H1 (cell line): ENCODE results near the gene NDP. TPM values are rescaled to one million over a fixed set of nuclear protein-coding genes. Genes with fewer than 3 reads are reported as not detected.

Source experiments
- CTCF ChIA-PET: fragments of 300-600 bp; sonication (Branson Sonifier 250); formaldehyde crosslinking; loops from one replicate; lab custom pipeline; 2021; ENCODE audit not compliant: partially characterized antibody; lab: Charles Lee
- POLR2A ChIA-PET: fragments of 300-600 bp; sonication (Branson Sonifier 250); formaldehyde crosslinking; loops from one replicate; lab custom pipeline; 2021; ENCODE audit warnings: inconsistent platforms; ENCODE audit not compliant: partially characterized antibody; lab: Charles Lee
- DNase-seq, 2 experiments: peaks; one replicate each; pipeline versions ENCODE4 v3.0.0 to v3.0.0-alpha.2; 2010 to 2022; ENCODE audit warnings: low spot score in 2 of 2, low read depth in 1 of 2, mixed read lengths in 1 of 2
- FAIRE-seq: peaks from 2 replicates; lab custom pipeline; 2011; peaks lifted over from hg19 to GRCh38; lab: Jason Lieb, UNC
- H2AFZ ChIP-seq: 2 replicates; pipeline ENCODE4 v1.8.1; 2012; ENCODE audit warnings: low read length, inconsistent platforms
- H2AK5ac ChIP-seq: 2 replicates; pipeline ENCODE4 v1.6.1; 2013; ENCODE audit warnings: low read depth, low read length
- H2BK120ac ChIP-seq: replicated peaks from 2 replicates; pipeline ENCODE3; 2013; ENCODE audit warnings: low read depth, low read length, inconsistent platforms
- H2BK12ac ChIP-seq: 2 replicates; pipeline ENCODE4 v1.6.1; 2013; ENCODE audit warnings: low read depth, low read length
- H2BK15ac ChIP-seq: 2 replicates; pipeline ENCODE4 v1.6.1; 2013; ENCODE audit warnings: low read length
- H2BK20ac ChIP-seq: 2 replicates; pipeline ENCODE4 v1.6.1; 2013; ENCODE audit warnings: low read length
- H2BK5ac ChIP-seq: 2 replicates; pipeline ENCODE4 v1.6.1; 2013; ENCODE audit warnings: low read depth, low read length
- H3K14ac ChIP-seq: 2 replicates; pipeline ENCODE4 v1.6.1; 2013; ENCODE audit warnings: inconsistent platforms; ENCODE audit not compliant: insufficient read length
- H3K18ac ChIP-seq: 2 replicates; pipeline ENCODE4 v1.6.1; 2013; ENCODE audit warnings: low read length; ENCODE audit errors: extremely low read depth
- H3K23ac ChIP-seq: 2 replicates; pipeline ENCODE4 v1.6.1; 2013; ENCODE audit warnings: inconsistent platforms; ENCODE audit not compliant: insufficient read length
- H3K23me2 ChIP-seq: 2 replicates; pipeline ENCODE4 v1.6.1; 2013; ENCODE audit warnings: low read depth, low read length
- H3K27ac ChIP-seq: 2 replicates; pipeline ENCODE4 v1.6.1; 2011; ENCODE audit warnings: low read depth, low read length, inconsistent platforms
- H3K27me3 ChIP-seq, 4 experiments: replicated peaks in 1 of 4; 1 replicate in 1 of 4; 2 replicates in 3 of 4; pipeline versions ENCODE4 v1.6.1 to v1.8.1; 2011 to 2013; ENCODE audit warnings: low read length in 3 of 4, mild to moderate bottlenecking in 3 of 4, inconsistent platforms in 2 of 4, mixed read lengths in 2 of 4, moderate library complexity in 1 of 4; ENCODE audit not compliant: control insufficient read depth in 3 of 4, insufficient read depth in 3 of 4; ENCODE audit errors: extremely low read depth in 1 of 4
- H3K36me3 ChIP-seq, 4 experiments: 2 replicates each; pipeline versions ENCODE4 v1.6.1 to v1.8.1; 2011 to 2013; ENCODE audit warnings: mild to moderate bottlenecking in 4 of 4, low read length in 3 of 4, moderate library complexity in 2 of 4, control low read depth in 1 of 4, inconsistent platforms in 1 of 4; ENCODE audit not compliant: insufficient read depth in 4 of 4, control insufficient read depth in 2 of 4
- H3K4ac ChIP-seq: replicated peaks from 2 replicates; pipeline ENCODE3; 2013; ENCODE audit warnings: low read length, low read depth, mixed read lengths, inconsistent platforms; ENCODE audit not compliant: insufficient read length
- H3K4me1 ChIP-seq, 4 experiments: replicated peaks in 1 of 4; 1 replicate in 1 of 4; 2 replicates in 3 of 4; pipeline versions ENCODE4 v1.6.1 to v1.8.1; 2011 to 2013; ENCODE audit warnings: low read length in 3 of 4, inconsistent platforms in 2 of 4, mixed read lengths in 1 of 4; ENCODE audit not compliant: insufficient read depth in 4 of 4, control insufficient read depth in 3 of 4
- H3K4me2 ChIP-seq, 2 experiments: 2 replicates each; pipeline versions ENCODE4 v1.6.1 to v1.8.1; 2011 to 2013; ENCODE audit warnings: low read depth in 2 of 2, low read length in 2 of 2, control low read depth in 1 of 2, inconsistent platforms in 1 of 2, mild to moderate bottlenecking in 1 of 2; ENCODE audit not compliant: insufficient read depth in 1 of 2
- H3K4me3 ChIP-seq, 4 experiments: fragments of 200-600, 300-600 bp in 1 of 4; sonication (generic), shearing (Covaris generic), sonication (Bioruptor Twin) in 1 of 4; 2 replicates each; pipeline versions ENCODE4 v1.5.1 to v1.8.1; 2011 to 2016; ENCODE audit warnings: low read length in 4 of 4, low read depth in 3 of 4, control low read depth in 2 of 4, inconsistent platforms in 2 of 4, mild to moderate bottlenecking in 2 of 4, mixed read lengths in 1 of 4, moderate library complexity in 1 of 4; ENCODE audit not compliant: insufficient read depth in 2 of 4; ENCODE audit errors: extremely low read depth in 1 of 4
- H3K56ac ChIP-seq: replicated peaks from 2 replicates; pipeline ENCODE3; 2013; ENCODE audit warnings: low read depth, mild to moderate bottlenecking, mixed read lengths, low read length, inconsistent platforms; ENCODE audit not compliant: insufficient read length
- H3K79me1 ChIP-seq: 2 replicates; pipeline ENCODE4 v1.6.1; 2013; ENCODE audit warnings: low read depth, low read length, control low read depth
- H3K79me2 ChIP-seq, 2 experiments: 2 replicates each; pipeline versions ENCODE4 v1.6.1 to v1.8.1; 2012 to 2013; ENCODE audit warnings: low read length in 2 of 2, mild to moderate bottlenecking in 2 of 2, inconsistent platforms in 1 of 2; ENCODE audit not compliant: insufficient read depth in 2 of 2, control insufficient read depth in 1 of 2
- H3K9ac ChIP-seq, 4 experiments: replicated peaks in 1 of 4; 1 replicate in 1 of 4; 2 replicates in 3 of 4; pipeline versions ENCODE4 v1.6.1 to v1.8.1; 2011 to 2013; ENCODE audit warnings: low read depth in 3 of 4, low read length in 3 of 4, control low read depth in 2 of 4, mild to moderate bottlenecking in 2 of 4, moderate library complexity in 2 of 4, inconsistent platforms in 1 of 4; ENCODE audit errors: extremely low read depth in 1 of 4
- H3K9me3 ChIP-seq, 2 experiments: 2 replicates each; pipeline versions ENCODE4 v1.6.1 to v1.8.1; 2012 to 2013; ENCODE audit warnings: mild to moderate bottlenecking in 2 of 2, moderate library complexity in 2 of 2, control low read depth in 1 of 2, inconsistent platforms in 1 of 2, low read depth in 1 of 2, low read length in 1 of 2, mixed read lengths in 1 of 2; ENCODE audit not compliant: insufficient read depth in 2 of 2
- H4K20me1 ChIP-seq, 2 experiments: replicated peaks in 1 of 2; 2 replicates each; pipeline versions ENCODE3 to v1.8.1; 2011 to 2013; ENCODE audit warnings: inconsistent platforms in 2 of 2, low read length in 2 of 2, mild to moderate bottlenecking in 1 of 2; ENCODE audit not compliant: insufficient read depth in 2 of 2, control insufficient read depth in 1 of 2
- H4K5ac ChIP-seq: 2 replicates; pipeline ENCODE4 v1.6.1; 2013; ENCODE audit warnings: low read length, low read depth, mixed read lengths, inconsistent platforms; ENCODE audit not compliant: insufficient read length
- H4K8ac ChIP-seq: 2 replicates; pipeline ENCODE4 v1.8.0; 2013; ENCODE audit warnings: mild to moderate bottlenecking, moderate library complexity, low read length, inconsistent platforms; ENCODE audit not compliant: insufficient read depth; ENCODE audit errors: extremely low read depth
- H4K91ac ChIP-seq: replicated peaks from 2 replicates; pipeline ENCODE3; 2013; ENCODE audit warnings: low read length, mixed read lengths, inconsistent platforms; ENCODE audit not compliant: insufficient read length
- BCL11A ChIP-seq, 2 experiments: IDR thresholded peaks; one replicate each; pipeline ENCODE4 v1.6.1; 2011; ENCODE audit warnings: low read depth in 2 of 2, low read length in 2 of 2, mild to moderate bottlenecking in 2 of 2
- GTF2F1 ChIP-seq: IDR thresholded peaks from 2 replicates; pipeline ENCODE4 v1.6.1; 2012; ENCODE audit warnings: low read depth, low read length, improper control_type of control experiment, borderline replicate concordance
- JUND ChIP-seq: IDR thresholded peaks from 2 replicates; pipeline ENCODE4 v1.6.1; 2011; ENCODE audit warnings: mild to moderate bottlenecking, improper control_type of control experiment, low read length
- MAFK ChIP-seq: IDR thresholded peaks from 2 replicates; pipeline ENCODE4 v1.6.1; 2012; ENCODE audit warnings: low read depth, mild to moderate bottlenecking, improper control_type of control experiment, low read length
- POU5F1 ChIP-seq: IDR thresholded peaks from 2 replicates; pipeline ENCODE4 v1.6.1; 2011; ENCODE audit warnings: low read depth, mild to moderate bottlenecking, low read length, moderate library complexity
- RXRA ChIP-seq: IDR thresholded peaks from 2 replicates; pipeline ENCODE4 v1.6.1; 2011; ENCODE audit warnings: low read depth, mild to moderate bottlenecking, low read length, moderate library complexity; ENCODE audit not compliant: insufficient read depth
- polyA plus RNA-seq, 7 experiments: library from polyadenylated mRNA; depleted of rRNA in 3 of 7; stranded (reverse) in 5 of 7; unstranded in 2 of 7; fragments of >200 nt in 5 of 7; fragments of 200-250 nt in 2 of 7; gene quantifications; 1 replicate in 5 of 7; 2 replicates in 1 of 7; 4 replicates in 1 of 7; pipeline versions ENCODE4 v1.2.1 to v1.2.3, GENCODE V29; 2011 to 2013; ENCODE audit warnings: missing spikeins in 2 of 7, mixed read lengths in 2 of 7
- total RNA-seq: library from RNA; stranded (reverse); fragmentation: NEBNext Ultra II Directional; extraction: Animal tissue kit (Norgen Biotek cat#: 25700); gene quantifications from 2 replicates; pipeline ENCODE4 v1.2.1, GENCODE V29; 2021
- TF ChIP-seq, protein P1 (sequence below): IDR thresholded peaks from 2 replicates; pipeline ENCODE4 v1.6.1; 2012; ENCODE audit warnings: low read length, inconsistent platforms

The NDP gene
- total and polyA plus RNA-seq, 2 of the 8 experiments (the other 6 are each of a cell fraction or from before 2014, with no cell fraction given): 0.26 to 0.82 TPM

DNA sequence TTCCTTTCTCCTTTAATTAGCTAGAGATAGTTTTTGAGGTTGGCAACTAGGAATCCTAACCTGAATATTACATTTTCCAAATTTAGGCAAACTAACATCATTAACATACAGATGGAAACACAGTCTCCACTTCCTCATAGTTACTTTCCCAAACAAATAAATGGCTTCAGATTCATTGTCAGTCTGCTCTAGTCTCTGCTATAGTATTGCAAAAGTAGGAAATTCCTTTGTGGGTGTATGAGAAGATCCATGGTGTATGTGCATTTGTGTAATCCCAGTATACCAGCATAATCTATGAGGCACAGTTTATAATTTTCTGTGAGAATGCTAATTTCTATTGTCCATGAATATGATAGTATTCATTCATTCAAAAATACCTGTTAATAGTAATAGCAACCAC lies 3.0 kb upstream of the NDP start:
- Histone ChIP-seq H3K14ac (no peak overlapping the region), H3K27ac (no peak overlapping the region), H3K4me2 (no peak overlapping the region), H2BK20ac (no peak overlapping the region), H2BK5ac (no peak overlapping the region), H4K20me1 (no peaks in the 10 kb centered on the region), H4K5ac (no peak overlapping the region), H3K56ac (no peak overlapping the region), H2BK120ac (no peak overlapping the region), H3K4me3 (no peak overlapping the region), H3K23ac (no peak overlapping the region), H3K4ac (no peak overlapping the region), H3K9ac (no peak overlapping the region), H3K27me3 (peaks cover 0 to 12% (median 1%) of the 10 kb centered on the region in 4 experiments; a peak in 2 of 7 replicates), H3K79me2 (no peaks in the 10 kb centered on the region), H4K8ac (no peak overlapping the region), H2BK12ac (no peak overlapping the region), H3K23me2 (no peaks in the 10 kb centered on the region), H3K9me3 (no peaks in the 10 kb centered on the region), H2BK15ac (no peak overlapping the region), H2AFZ (no peak overlapping the region), H3K36me3 (no peaks in the 10 kb centered on the region), H3K4me1 (peaks cover 0 to 2% (median 0%) of the 10 kb centered on the region in 4 experiments; a peak in 1 of 7 replicates), H3K18ac (no peak overlapping the region), H2AK5ac (no peak overlapping the region), H4K91ac (no peak overlapping the region), H3K79me1 (no peaks in the 10 kb centered on the region)
- no peak for DNase-seq
- CTCF ChIA-PET: no interaction called here
- no peak for TF ChIP-seq JUND
- TF ChIP-seq, protein P1, sequence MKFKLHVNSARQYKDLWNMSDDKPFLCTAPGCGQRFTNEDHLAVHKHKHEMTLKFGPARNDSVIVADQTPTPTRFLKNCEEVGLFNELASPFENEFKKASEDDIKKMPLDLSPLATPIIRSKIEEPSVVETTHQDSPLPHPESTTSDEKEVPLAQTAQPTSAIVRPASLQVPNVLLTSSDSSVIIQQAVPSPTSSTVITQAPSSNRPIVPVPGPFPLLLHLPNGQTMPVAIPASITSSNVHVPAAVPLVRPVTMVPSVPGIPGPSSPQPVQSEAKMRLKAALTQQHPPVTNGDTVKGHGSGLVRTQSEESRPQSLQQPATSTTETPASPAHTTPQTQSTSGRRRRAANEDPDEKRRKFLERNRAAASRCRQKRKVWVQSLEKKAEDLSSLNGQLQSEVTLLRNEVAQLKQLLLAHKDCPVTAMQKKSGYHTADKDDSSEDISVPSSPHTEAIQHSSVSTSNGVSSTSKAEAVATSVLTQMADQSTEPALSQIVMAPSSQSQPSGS: no peak
- TF ChIP-seq BCL11A (IDR thresholded peaks at IDR 0.05; ENCODE audit: low read depth in 2 of 2, low read length in 2 of 2): no peak
- no peak for TF ChIP-seq MAFK
- no peak for TF ChIP-seq GTF2F1
- no peak for TF ChIP-seq RXRA
- TF ChIP-seq POU5F1: no peak
- no peak for FAIRE-seq
- POLR2A ChIA-PET: no interaction called here
